ENCODE results near the gene ARRDC1.

DNA sequence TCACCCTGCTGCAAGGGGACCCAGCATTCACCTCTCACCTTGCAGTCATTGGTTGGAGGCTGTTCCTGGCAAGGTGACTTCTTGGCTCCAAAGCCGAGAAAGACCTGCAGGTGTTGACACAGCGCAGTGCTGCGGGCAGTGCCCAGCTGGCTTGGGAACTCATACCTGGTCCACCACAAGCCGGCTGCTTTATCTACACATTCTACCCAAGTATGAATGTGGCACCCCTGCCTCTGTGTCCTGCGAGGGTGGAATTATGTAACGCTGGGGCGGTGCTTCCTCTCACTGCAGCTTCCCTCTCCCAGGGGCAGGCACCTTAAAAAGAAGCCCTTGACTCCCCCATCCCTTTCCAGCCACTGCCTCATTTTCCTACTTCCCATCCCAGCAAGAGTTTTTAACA is 12.7 kb upstream of the ARRDC1 start:
- no peak for TF ChIP-seq OTX1 (CRISPR knock-in tag; IDR thresholded peaks at IDR 0.05)
- TF ChIP-seq DPF2 (IDR thresholded peaks at IDR 0.05), result no peak
- no peak for TF ChIP-seq MAX (CRISPR knock-in tag; IDR thresholded peaks at IDR 0.05)
- TF ChIP-seq LARP7 (IDR thresholded peaks at IDR 0.05), result no peak
- no peak for TF ChIP-seq HDAC2 (IDR thresholded peaks at IDR 0.05)
- TF ChIP-seq, protein P1, sequence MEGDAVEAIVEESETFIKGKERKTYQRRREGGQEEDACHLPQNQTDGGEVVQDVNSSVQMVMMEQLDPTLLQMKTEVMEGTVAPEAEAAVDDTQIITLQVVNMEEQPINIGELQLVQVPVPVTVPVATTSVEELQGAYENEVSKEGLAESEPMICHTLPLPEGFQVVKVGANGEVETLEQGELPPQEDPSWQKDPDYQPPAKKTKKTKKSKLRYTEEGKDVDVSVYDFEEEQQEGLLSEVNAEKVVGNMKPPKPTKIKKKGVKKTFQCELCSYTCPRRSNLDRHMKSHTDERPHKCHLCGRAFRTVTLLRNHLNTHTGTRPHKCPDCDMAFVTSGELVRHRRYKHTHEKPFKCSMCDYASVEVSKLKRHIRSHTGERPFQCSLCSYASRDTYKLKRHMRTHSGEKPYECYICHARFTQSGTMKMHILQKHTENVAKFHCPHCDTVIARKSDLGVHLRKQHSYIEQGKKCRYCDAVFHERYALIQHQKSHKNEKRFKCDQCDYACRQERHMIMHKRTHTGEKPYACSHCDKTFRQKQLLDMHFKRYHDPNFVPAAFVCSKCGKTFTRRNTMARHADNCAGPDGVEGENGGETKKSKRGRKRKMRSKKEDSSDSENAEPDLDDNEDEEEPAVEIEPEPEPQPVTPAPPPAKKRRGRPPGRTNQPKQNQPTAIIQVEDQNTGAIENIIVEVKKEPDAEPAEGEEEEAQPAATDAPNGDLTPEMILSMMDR (IDR thresholded peaks at IDR 0.05 in 2 of 3, conservative IDR thresholded peaks at IDR 0.05 in 1 of 3; ENCODE audit: insufficient read depth in 2 of 3, low read depth in 1 of 3, low read length in 3 of 3), result no peak
- no peak for TF ChIP-seq ZNF184 (CRISPR knock-in tag; IDR thresholded peaks at IDR 0.05)
- no peak for TF ChIP-seq ARID1B (IDR thresholded peaks at IDR 0.05)
- TF ChIP-seq FOS (IDR thresholded peaks at IDR 0.05; ENCODE audit: extremely low read depth, insufficient read length), result no peak

All from K562 (cell line).